NCI-H226 (cell line): ENCODE results near the gene CCN5.
"Not testable (repeated sequence)": the region's sequence is repeated elsewhere in the genome, so short reads cannot be mapped to it uniquely, and the experiment has no call there.

Experiments
- DNase-seq: peaks from one replicate; pipeline ENCODE4 v3.0.0-alpha.2; 2015

Gene CCN5, protein sequence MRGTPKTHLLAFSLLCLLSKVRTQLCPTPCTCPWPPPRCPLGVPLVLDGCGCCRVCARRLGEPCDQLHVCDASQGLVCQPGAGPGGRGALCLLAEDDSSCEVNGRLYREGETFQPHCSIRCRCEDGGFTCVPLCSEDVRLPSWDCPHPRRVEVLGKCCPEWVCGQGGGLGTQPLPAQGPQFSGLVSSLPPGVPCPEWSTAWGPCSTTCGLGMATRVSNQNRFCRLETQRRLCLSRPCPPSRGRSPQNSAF

DNA sequence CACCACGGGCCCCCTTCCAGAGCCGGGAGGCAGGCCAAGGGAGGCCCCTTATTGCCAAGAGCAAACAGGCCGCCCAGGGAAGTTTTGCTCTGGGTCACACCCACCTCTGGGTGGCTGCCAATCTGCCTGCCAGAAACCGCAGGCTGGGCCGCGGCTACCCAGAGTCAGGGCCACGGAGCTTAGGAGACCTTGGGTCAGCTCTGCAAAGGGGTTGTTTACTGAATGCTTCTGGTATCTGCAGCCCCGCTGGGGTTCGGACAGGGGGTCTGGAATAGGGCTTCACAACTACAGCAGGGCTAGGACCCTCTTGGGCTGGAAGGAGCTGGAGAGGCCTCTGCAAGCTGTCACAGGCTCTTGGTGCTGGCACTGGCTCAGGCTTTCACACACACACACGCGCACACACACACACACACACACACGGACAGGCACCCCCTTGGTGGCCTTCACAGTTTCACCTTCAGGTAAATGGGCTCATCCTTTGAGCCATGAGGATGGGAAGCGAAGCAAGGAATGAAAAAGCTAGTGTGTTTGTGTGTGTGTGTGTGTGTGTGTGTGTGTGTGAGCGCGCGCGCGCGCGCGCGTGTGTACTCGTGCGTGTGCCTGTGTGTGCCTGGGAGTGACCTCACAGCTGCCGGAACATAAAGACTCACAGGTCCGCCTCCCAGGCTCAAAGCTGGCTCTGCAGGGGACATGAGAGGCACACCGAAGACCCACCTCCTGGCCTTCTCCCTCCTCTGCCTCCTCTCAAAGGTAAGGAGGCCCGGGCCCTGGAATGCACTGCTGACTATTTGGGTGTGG is at the start of gene CCN5:
Gene CCN5, plus strand, starts transcription at position 669 of the 798 bp plus-strand sequence. Its CDS starts 22 bp downstream, at position 691.
- DNase-seq: peak; percentile 82

DNA sequence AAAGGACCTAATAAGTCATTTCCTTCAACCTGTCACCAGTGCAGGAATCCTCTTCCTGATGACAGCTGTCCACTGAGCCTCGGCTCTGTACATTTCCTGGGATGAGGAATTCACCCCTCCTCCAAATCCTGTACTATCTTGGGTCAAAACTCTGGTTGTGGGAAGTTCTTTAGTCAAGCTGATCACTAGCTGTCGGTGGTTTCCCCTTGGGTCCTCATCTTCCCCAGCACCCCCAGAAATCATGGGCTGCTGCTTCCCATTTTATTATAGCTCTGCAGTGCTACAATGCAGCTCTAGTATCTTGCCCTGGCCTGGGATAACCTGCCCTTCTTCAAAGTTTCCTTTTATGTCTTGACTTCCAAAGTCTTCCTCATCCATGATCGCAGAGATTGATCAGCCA is 49.1 kb upstream of the CCN5 start:
- DNase-seq: no peak

GRCh38 chr20:44670851-44671250 is 44.3 kb upstream of the CCN5 start:
- DNase-seq: not testable (repeated sequence)

- not testable (repeated sequence) for DNase-seq
These were observed 43.6 kb upstream of the CCN5 start for GRCh38 chr20:44671541-44671940.

- DNase-seq: not testable (repeated sequence)
These were observed 42.8 kb upstream of the CCN5 start for GRCh38 chr20:44672318-44672902.

- no peak for DNase-seq
These were observed 36.9 kb upstream of the CCN5 start for GRCh38 chr20:44678242-44678641.

GRCh38 chr20:44678990-44679611 is 36.1 kb upstream of the CCN5 start:
- DNase-seq: no peak

GRCh38 chr20:44681796-44682566 is 33.2 kb upstream of the CCN5 start:
- no peak for DNase-seq

DNA sequence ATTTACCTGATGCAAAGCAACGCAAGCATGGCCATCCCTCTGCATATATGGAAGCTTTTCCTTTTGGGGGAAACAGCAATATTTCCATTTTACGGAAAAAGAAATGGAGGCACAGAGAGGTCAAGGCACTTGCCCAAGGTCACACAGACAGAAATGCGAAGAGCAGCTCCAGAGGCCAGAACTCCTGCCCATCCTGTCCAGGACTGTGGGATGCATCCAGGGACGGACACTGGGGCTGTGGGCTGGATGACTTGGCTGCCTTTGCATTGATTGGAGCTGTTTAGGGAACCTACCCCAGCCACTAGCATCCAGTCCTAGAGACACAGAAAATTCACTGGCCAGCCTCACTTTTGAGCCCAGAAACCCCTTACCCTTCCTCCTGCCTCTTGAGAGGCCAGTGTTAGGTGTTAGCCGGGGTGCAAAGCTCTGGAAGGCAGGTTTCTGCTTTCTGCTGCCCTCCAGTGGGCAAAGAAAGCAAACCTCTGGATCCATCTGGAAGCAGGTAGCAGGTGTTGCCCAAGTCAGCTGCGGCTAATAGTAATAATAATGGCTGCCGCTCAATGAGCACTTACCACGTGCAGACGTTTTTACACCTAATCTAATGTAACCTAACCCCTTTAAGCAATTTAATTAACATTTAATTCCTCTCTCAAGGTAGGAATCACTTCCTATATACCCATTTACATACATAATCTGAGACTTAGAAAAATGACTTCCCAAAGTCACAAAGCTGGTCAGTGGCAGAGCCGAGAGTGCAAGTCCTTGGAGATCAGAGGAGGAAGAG is 31.7 kb upstream of the CCN5 start:
- peak; percentile 48 for DNase-seq

DNA sequence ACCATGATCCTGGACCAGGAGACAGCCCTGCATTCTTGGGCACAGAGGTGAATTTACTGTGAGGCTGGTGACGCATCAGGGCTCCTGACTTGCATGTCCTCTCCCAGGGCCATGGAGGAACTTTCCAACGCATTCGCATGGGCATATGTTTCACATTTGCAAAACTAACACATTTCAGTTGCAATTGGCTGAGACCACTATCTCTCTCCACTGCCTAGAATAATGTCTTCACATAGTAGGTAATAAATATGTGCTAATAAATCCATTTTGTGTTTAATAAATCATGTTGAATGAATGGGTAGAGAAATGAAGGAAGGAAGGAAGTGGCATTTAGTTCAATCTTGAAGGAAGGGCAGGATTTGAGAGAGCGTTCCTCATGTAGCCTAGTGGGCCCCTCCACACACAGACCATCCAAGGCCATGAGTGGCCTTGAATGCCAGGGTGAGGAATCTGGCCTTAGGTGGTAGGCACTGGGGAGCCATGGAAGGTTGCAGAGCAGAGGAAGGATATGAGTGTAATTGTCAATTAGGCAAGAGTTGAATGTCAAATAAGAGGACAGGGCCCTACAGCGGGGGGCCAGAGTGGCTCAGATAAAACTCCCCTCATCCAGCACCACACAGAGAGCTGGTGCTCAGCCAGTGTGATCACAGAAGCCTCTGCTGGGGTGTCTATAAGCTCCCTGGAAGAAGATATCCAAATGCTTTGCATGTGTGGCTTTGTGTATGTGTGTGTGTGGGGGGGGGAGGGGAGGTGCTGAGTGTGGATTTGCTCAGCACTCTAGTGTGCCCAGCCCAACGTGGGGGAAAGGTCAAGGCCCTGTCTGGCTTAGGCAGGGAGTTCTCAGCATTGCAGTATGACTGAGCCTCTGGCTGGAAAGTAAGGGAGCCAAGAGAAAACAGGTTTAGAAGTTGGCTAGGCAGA is 30.9 kb upstream of the CCN5 start:
- no peak for DNase-seq

DNA sequence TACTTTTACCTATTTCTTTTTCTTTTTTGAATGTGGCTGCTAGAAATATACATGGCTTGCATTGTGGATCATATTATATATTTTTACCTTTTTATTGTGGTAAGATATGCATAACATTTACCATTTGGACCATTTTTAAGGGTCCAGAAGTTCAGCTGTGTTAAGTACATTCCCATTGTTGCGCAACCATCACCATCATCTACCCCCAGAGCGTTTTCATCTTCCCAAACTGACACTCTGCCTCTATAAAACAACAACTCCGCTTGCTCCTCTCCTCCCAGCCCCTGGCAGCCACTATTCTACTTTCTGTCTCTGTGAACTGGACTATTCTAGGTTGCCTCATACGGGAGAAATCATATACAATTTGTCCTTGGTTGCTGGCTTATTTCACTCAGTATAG is 28.2 kb upstream of the CCN5 start:
- DNase-seq: no peak

- DNase-seq: no peak
These were observed 27.0 kb upstream of the CCN5 start for GRCh38 chr20:44688053-44688625.

GRCh38 chr20:44689809-44690208 is 25.4 kb upstream of the CCN5 start:
- no peak for DNase-seq

GRCh38 chr20:44690781-44691423 is 24.3 kb upstream of the CCN5 start:
- no peak for DNase-seq

DNA sequence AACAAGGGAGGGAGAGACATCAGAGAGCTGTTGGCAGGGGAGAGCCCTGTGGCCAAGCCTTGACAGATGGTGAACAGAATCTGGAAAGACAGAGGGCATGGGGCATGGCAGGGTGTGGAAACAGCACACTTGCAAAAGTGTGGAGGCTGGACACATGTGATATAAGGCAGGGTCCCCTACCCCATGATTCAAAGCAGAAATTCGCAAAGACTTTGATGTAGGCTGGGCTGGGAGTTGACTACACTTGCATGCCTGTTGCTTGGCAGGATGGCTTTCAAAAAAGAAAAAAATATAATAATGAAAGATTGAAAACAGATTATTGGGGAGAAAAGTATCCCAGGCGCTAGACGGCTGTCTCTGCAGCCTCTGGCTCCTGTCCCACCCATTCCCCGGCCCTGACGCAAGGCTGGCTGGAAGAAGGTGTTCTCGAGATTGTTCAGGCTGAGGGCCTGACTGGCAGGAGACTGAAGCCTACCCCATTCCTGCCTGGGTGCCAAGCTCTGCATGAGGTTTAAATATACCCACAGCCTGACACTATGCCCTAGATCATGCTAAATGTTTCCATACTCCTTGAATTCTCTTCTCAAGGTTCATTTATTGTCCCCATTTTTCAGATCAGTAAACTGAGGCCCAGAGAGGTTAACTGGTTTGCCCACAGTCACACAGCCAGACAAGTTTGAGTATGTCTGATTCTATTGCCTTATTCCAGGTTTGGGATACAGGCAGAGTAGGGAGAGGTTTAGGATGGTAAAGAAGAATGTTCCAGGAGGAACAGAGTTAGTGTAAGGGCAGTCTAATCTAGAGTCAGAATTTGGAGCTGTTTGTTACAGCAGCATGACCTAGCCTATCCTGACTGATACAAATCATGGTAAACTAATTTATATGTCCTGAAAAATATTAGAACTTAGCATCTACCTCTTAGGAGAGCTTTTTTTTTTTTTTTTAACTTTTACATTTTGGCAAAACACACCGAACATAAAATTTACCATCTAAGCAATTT is 23.4 kb upstream of the CCN5 start:
- no peak for DNase-seq

DNA sequence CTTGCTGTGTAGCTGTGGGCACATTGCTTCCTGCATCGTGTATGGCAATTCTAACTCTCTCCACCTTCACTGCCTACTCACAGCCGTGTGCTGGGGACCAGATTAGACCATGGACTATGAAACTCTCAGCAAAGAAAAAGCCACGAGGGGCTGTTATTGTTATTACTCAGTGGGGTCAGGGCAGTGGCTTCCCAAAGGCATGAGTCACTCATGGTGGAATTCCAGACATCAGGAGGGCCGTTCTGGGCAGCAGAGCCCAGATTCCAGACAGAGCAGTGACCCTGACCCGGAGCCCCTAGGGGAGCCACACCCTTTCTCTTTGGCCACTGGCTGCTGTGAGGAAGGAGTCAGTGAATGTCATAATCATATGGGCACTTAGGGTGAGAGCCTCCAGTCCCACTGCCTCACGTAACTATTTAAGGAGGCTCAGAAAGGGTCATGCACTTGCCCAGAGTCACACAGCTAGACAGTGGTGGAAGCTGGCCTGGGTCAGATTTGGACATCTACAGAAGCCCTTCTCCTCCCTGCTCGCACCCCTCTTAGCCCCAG is 22.2 kb upstream of the CCN5 start:
- DNase-seq: peak; percentile 97

DNA sequence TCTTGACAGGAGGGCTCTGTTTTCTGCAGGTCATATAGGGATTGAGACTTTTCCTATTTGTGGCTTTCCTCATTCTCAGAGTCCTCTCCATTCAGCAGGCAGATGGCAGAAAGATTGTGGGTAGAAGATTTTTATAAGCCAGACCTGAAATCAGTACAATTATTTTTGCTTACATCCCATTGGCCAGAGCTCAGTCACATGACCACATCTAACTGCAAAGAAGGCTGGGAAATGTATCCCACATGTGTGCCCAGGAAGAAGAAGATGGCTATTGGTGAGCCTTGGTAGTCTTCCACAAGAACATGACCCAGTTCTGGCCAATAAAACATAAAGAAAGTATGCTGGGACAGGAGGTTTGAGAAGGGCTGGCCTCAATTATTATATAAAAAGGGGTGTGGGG is 21.5 kb upstream of the CCN5 start:
- DNase-seq: no peak

GRCh38 chr20:44694159-44694558 is 21.0 kb upstream of the CCN5 start:
- no peak for DNase-seq
